CD4-positive, alpha-beta T cell (primary cell): ENCODE data around the gene METTL9. TPM values are rescaled to one million over a fixed set of nuclear protein-coding genes. Genes with fewer than 3 reads are reported as not detected.
"Not testable (repeated sequence)": the region's sequence is repeated elsewhere in the genome, so short reads cannot be mapped to it uniquely, and the experiment has no call there.

Experiments
- ATAC-seq: fragments of 200-7000 bp; cut with Tn5 transposase; one replicate; pipeline ENCODE4 v1.10.0; 2022; ENCODE audit warnings: mild to moderate bottlenecking; ENCODE audit not compliant: poor library complexity
- CTCF ChIA-PET: fragments of 350-600 bp; sonication (Branson Sonifier 250); formaldehyde crosslinking; loops from one replicate; lab custom pipeline; 2021; ENCODE audit warnings: antibody characterized with exemption, inconsistent platforms; lab: Charles Lee
- POLR2A ChIA-PET: fragments of 350-600 bp; sonication (Branson Sonifier 250); formaldehyde crosslinking; loops from one replicate; lab custom pipeline; 2021; ENCODE audit warnings: antibody characterized with exemption, inconsistent platforms; lab: Charles Lee
- DNase-seq, 14 experiments: peaks; one replicate each; pipeline ENCODE4 v3.0.0-alpha.2; 2013 to 2020; ENCODE audit warnings: mixed read lengths in 2 of 14
- H3K27ac ChIP-seq, 2 donors: one replicate each; pipeline versions ENCODE4 v1.5.1 to v1.7.0; 2013; ENCODE audit warnings: low read length in 2 of 2, low read depth in 1 of 2, mild to moderate bottlenecking in 1 of 2
- H3K27me3 ChIP-seq, 2 experiments: 1 replicate in 1 of 2; 2 replicates in 1 of 2; pipeline versions ENCODE4 v1.6.1 to v1.7.0; 2013; ENCODE audit warnings: low read length in 2 of 2, control low read depth in 1 of 2, mild to moderate bottlenecking in 1 of 2, moderate library complexity in 1 of 2; ENCODE audit not compliant: insufficient read depth in 2 of 2, control insufficient read depth in 1 of 2
- H3K36me3 ChIP-seq: one replicate; pipeline ENCODE4 v1.6.1; 2013; ENCODE audit warnings: low read length, control low read depth; ENCODE audit not compliant: insufficient read depth
- H3K4me1 ChIP-seq: one replicate; pipeline ENCODE4 v1.6.1; 2013; ENCODE audit warnings: low read length, control low read depth; ENCODE audit not compliant: insufficient read depth
- H3K4me3 ChIP-seq: one replicate; pipeline ENCODE4 v1.5.1; 2013; ENCODE audit warnings: mild to moderate bottlenecking, low read length, moderate library complexity
- H3K9me3 ChIP-seq, 2 experiments: 1 replicate in 1 of 2; 2 replicates in 1 of 2; pipeline versions ENCODE4 v1.6.1 to v1.7.0; 2013; ENCODE audit warnings: low read length in 2 of 2, mild to moderate bottlenecking in 2 of 2, control low read depth in 1 of 2, moderate library complexity in 1 of 2; ENCODE audit not compliant: control insufficient read depth in 1 of 2, insufficient read depth in 1 of 2
- H3K27ac Mint-ChIP-seq: one replicate; pipeline ENCODE4 v1.8.0; 2020; ENCODE audit warnings: mixed read lengths
- H3K27me3 Mint-ChIP-seq: one replicate; pipeline ENCODE4 v1.8.0; 2021; ENCODE audit warnings: mixed read lengths
- H3K36me3 Mint-ChIP-seq: one replicate; pipeline ENCODE4 v1.8.0; 2021; ENCODE audit warnings: low read depth, mixed read lengths
- H3K4me1 Mint-ChIP-seq: one replicate; pipeline ENCODE4 v1.8.0; 2021; ENCODE audit warnings: low read depth, mixed read lengths
- H3K4me3 Mint-ChIP-seq: one replicate; pipeline ENCODE4 v1.8.0; 2020; ENCODE audit warnings: mild to moderate bottlenecking, mixed read lengths
- H3K9me3 Mint-ChIP-seq: one replicate; pipeline ENCODE4 v1.8.0; 2020; ENCODE audit warnings: mixed read lengths
- CTCF ChIP-seq: fragments of 200-600 bp; IDR thresholded peaks from one replicate; pipeline ENCODE4 v1.8.0; 2022; ENCODE audit warnings: antibody characterized with exemption, mild to moderate bottlenecking
- intact Hi-C, 2 experiments: fragments of 100-400 bp; cut with DNase I in 1 of 2; cut with micrococcal nuclease in 1 of 2; formaldehyde crosslinking; loops; one replicate each; pipeline versions ENCODE4 v1.15.1 to v1.9.0; 2023 to 2025; cut with DNase I, micrococcal nuclease
- total RNA-seq, 174 experiments: library from RNA in 2 of 174; stranded (reverse) in 2 of 174; gene quantifications; one replicate each; pipeline ENCODE4 v1.2.3 and lab custom pipeline; 2021 to 2026

Gene METTL9
- total RNA-seq, 2 experiments from 2014 or later = 78.4 to 86.7 TPM

DNA sequence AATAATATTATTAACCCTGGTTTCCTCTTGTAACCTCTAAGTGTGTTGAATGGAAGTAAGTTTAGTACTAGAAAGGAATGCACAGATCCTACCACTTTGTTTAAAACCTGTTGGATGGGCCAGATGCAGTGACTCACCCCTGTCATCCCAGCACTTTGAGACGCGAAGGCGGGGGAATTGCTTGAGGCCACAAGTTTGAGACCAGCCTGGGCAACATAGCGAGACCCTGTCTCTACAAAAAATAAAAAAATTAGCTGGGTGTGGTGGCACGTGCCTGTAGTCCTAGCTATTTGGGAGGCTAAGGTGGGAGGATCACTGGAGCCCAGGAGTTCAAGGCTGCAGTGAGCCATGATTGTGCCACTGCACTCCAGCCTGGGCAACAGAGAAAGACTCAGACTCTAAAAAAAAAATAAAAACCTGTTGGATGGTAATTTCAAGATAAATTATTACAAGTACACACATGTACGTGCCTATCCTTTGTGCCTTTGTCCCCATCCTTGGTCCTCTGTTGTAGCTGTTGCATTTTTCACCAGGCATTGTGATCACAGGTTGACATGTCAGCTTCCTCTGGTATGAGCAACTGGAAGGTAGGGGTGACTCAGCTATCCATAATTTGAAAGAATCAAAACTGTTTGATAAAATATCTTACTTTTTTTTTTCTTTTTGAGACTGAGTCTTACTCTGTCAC is 30.7 kb upstream of the METTL9 start:
- Mint-ChIP-seq H3K9me3 (no peaks in the 10 kb centered on the region), H3K36me3 (no peaks in the 10 kb centered on the region), H3K4me1 (no peaks in the 10 kb centered on the region), H3K27ac (no peak overlapping the region), H3K27me3 (no peaks in the 10 kb centered on the region), H3K4me3 (no peak overlapping the region)
- intact Hi-C loops = loop anchor here in 1 of 2 experiments (10.0 kb wide), 1 partner anchor 644 kb away; no protein-coding TSS in a partner anchor
- ChIA-PET CTCF (no interaction called here), POLR2A (no interaction called here)
- ATAC-seq = no peak
- no peak for DNase-seq
- Histone ChIP-seq H3K36me3 (no peaks in the 10 kb centered on the region), H3K27me3 (no peaks in the 10 kb centered on the region), H3K9me3 (no peaks in the 10 kb centered on the region), H3K4me1 (peaks cover 3% of the 10 kb centered on the region), H3K27ac (no peak overlapping the region), H3K4me3 (no peak overlapping the region)
- TF ChIP-seq CTCF = no peak

GRCh38 chr16:21570676-21571017 is 28.7 kb upstream of the METTL9 start:
- no peak overlapping the region for H3K27ac ChIP-seq

GRCh38 chr16:21573506-21573905 is 25.9 kb upstream of the METTL9 start:
- H3K27ac Mint-ChIP-seq, H3K9me3 Mint-ChIP-seq, H3K4me3 ChIP-seq, DNase-seq, H3K36me3 Mint-ChIP-seq, ATAC-seq, H3K4me1 Mint-ChIP-seq, H3K9me3 ChIP-seq, H3K27me3 ChIP-seq, intact Hi-C loops, H3K4me3 Mint-ChIP-seq, POLR2A ChIA-PET, H3K27ac ChIP-seq, H3K27me3 Mint-ChIP-seq, H3K4me1 ChIP-seq, H3K36me3 ChIP-seq: not testable (repeated sequence)
- CTCF ChIA-PET = interaction anchor here (0.6 kb wide), 1 partner anchor 698 kb away, joined by 3 read pairs; no protein-coding TSS in a partner anchor

More at GRCh38 chr16:21570676-21571017, 28.7 kb upstream of the METTL9 start:
- ATAC-seq (no peak), DNase-seq (no peak)
- peaks cover 2% of the 10 kb centered on the region for H3K4me1 ChIP-seq
- no peaks in the 10 kb centered on the region for H3K36me3 Mint-ChIP-seq
- ChIA-PET POLR2A (no interaction called here), CTCF (no interaction called here)
- H3K9me3 Mint-ChIP-seq = no peaks in the 10 kb centered on the region
- H3K4me3 Mint-ChIP-seq = no peak overlapping the region
- no peak overlapping the region for H3K27ac Mint-ChIP-seq
- H3K27me3 ChIP-seq = no peaks in the 10 kb centered on the region
- H3K9me3 ChIP-seq = no peaks in the 10 kb centered on the region
- H3K27me3 Mint-ChIP-seq = no peaks in the 10 kb centered on the region
- no peak for TF ChIP-seq CTCF
- no peak overlapping the region for H3K4me3 ChIP-seq
- intact Hi-C loops = no loop called here
- H3K4me1 Mint-ChIP-seq = no peaks in the 10 kb centered on the region
- no peaks in the 10 kb centered on the region for H3K36me3 ChIP-seq

DNA sequence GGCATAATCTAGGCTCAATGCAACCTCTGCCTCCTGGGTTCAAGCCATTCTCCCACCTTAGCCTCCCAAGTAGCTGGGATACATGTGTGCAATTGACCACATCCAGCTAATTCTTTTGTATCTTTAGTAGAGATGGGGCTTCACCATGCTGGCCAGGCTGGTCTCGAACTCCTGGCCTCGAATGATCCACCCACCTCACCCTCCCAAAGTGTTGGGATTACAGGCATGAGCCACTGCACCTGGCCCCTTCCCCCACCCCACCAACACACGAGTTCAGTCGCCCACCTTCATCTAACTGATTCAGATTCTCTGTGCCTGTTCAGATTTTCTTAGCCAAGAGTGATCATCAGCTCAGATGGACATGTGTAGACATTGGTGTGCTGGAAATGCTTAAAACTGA is 25.0 kb upstream of the METTL9 start:
- no peaks in the 10 kb centered on the region for H3K9me3 ChIP-seq
- CTCF ChIA-PET = no interaction called here

More for the DNA sequence above, 25.0 kb upstream of the METTL9 start:
- ATAC-seq = no peak
- no peaks in the 10 kb centered on the region for H3K4me1 ChIP-seq
- Mint-ChIP-seq H3K27ac (no peak overlapping the region), H3K36me3 (no peaks in the 10 kb centered on the region), H3K4me3 (no peak overlapping the region), H3K4me1 (no peaks in the 10 kb centered on the region), H3K9me3 (no peaks in the 10 kb centered on the region), H3K27me3 (no peaks in the 10 kb centered on the region)
- DNase-seq = no peak
- TF ChIP-seq CTCF = no peak
- no peak overlapping the region for H3K4me3 ChIP-seq
- intact Hi-C loops = no loop called here
- no peak overlapping the region for H3K27ac ChIP-seq
- H3K36me3 ChIP-seq = no peaks in the 10 kb centered on the region
- H3K27me3 ChIP-seq = no peaks in the 10 kb centered on the region
- POLR2A ChIA-PET = no interaction called here
